GM21390 (cell line): ENCODE measurements around the gene MUC5B.

ENCODE experiments used
- ATAC-seq: cut with Tn5 transposase; IDR thresholded peaks from one replicate; pipeline ENCODE4 v1.9.1; 2021; ENCODE audit not compliant: unreplicated experiment

MUC5B gene

DNA sequence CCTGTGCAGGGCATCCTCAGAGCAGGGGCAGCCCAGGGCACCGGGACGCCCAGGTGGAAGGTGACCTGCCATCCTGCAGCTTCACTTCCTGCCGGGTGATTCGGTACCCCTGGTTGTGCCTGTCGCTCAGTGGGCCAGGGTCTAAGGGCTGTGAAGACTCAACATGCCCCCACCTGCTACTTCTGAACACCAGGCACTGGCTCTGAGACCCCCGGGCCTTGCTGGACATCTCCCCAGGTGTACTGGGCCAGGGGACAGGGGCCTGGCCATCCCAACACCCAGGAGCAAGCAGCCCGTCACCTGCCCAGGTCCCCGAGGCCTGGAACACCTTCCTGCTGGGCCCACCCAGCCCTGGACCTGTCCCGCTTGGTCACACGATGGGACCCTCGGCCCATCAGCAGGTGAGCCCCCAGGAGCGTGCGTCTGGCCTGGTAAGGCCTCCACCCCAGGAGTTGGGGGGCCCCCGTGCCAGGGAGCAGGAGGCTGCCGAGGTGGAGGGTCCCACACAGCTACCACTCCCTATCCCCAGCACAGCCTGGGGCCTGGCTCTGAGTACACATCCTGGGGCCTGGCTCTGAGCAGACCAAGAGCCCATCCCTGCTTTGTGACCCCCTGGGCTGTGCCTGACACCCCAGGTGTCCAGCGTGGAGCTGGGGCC is 3.9 kb upstream of the MUC5B start:
- no peak for ATAC-seq

DNA sequence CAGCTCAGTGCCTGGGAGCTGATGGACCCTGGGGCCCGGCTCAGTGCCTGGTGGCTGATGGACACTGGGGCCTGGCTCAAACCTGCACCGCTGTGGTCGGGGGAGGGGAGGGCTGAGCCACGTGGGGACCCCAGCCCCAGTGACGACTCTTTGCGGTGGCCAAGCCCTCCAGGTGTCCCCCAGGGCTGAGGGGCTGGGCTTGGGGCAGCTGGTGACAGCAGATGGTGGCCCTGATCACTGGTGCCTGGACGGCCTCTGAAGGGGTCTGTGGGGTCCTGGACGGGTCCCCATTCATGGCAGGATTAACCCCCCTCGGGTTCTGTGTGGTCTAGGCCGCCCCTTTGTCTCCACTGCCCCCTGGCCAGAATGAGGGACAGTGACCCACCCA is 3.4 kb upstream of the MUC5B start:
- ATAC-seq, result no peak

DNA sequence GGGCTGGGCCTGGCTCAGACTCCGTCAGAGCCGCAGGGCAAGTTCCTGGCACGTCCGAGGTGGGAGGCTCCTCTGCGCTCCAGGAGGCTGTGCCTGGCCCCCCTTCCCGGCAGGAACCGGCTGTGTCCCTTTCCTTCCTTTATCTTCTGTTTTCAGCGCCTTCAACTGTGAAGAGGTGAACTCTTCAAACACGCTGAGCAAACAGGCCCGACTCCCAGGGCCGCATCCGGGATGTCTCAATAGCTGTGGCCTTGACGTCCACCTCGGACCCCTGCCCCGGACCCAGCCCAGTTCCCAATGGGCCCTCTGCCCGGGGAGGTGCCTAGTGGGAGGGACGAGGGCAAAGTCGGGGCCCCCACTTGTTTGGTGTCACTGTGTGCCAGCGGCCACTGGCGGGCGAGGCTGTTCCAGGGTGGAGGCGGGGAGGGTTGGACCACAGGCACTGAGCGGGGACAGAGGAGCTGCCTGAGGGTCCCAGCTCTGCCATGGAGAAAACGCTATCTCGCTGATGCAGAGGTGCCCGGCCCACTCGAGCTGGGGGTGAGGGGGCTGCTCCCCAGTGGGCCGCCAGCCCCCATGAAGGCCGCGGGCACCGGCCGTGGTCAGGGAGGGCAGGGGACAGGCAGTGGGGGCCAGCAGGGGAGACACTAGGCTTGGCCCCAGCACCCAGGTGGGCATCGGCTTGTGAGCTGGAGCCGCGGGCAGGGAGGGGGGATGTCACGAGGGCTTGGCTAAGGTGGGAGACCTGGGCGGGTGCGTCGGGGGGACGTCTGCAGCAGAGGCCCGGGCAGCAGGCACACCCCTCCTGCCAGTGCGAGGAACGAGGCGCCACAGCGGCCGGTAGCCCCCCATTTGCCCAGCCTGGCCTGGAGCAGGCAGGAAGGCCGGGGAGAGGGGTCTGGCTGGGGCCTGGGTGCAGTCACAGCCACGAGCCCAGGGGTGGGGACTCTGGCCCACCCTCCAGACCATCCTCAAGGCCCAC is 2.7 kb upstream of the MUC5B start:
- no peak for ATAC-seq

DNA sequence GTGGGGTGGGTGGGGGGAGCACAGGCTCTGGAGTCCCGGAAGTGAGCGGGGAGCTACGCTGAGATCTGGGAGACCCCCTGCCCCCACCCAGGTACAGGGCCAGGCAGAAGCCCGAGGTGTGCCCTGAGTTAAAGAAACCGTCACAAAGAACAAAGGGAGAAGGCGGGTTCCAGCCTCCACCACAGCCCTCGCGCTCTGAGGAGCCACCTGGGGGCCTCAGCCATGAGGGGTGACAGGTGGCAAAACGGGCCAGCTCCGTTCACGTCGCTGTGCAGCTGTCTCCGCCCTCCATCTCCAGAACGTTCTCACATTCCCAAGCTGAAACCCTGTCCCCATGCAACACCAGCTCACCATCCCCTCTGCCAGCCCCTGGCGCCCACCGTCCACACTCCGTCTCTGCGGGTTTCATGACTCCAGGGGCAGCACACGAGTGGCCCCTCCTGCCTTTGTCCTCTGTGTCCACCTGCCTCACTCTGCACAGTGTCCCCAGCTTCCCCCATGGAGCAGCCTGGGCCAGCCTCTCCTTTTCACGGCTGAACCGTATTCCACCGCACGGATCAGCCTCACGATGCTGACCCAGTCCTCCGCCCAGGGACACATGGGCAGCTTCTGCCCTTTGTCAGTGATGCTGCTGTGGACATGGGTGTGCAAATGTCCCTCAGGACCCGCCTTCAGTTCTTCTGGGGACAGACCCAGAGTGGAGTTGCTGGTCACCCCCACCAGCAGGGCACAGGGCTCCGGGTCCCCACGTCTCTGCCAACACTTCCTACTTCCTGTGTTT is 1.7 kb upstream of the MUC5B start:
- no peak for ATAC-seq

DNA sequence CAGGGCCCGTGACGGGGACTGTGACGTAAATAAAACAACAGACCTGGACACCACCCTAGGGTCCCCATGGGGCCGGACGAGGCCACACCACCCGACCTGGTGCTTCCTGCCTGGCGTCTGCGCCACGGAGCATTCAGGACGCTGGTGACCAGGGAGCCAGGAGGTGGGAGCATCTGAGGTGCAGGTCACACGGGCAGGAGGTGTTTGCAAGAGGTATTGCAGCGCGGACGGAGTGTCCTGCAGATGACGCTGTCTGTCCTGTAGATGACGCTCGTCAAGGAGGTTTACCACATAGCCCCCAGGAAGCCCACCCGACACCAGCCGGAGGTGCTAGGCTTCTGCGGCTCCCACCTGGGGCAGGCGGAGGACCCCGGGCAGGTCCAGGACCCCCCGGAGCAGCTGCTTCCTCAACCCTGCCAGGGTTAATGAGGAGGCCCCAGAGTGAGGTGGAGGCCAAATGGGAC is 986 bp upstream of the MUC5B start:
- no peak for ATAC-seq

DNA sequence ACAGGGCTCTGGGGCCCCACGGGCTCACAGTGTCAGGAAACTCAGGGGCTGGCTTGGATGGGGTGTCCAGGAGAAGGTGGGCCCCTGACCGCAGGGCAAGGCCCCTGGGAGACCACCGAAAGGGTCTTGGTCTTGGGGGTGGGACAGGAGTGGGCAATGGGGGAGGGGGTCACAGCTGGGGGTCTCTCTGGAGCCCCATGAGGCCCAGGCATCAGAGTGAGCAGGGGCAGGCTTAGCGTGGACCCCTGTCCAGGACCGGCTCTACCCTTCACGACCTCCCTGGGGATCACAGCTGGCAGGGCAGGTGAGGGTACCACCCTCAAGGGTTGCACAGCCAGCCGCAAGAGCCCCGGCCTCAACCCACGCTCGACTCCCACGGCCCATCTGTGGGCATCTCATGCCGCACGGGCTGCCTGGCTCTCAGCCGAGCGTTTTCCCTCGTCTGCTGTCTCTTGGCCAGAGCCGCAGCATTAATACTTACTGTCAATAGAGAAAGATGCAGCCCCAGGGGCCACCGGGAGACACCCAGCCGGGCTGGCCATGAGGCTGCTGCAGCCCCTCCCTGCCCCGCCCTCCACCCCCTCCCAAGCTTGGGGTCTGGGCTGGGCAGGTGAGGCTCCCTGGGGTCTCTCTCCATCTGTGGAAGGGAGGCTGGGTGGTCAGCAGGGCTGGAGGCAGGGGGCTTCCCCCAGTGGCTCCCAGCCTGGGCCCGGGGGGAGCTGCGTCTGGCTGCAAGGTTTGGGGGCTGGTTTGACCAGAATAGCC is 662 bp downstream of the MUC5B start:
- no peak for ATAC-seq

GRCh38 chr11:1224111-1224490 is 1.2 kb downstream of the MUC5B start:
- ATAC-seq, result no peak

DNA sequence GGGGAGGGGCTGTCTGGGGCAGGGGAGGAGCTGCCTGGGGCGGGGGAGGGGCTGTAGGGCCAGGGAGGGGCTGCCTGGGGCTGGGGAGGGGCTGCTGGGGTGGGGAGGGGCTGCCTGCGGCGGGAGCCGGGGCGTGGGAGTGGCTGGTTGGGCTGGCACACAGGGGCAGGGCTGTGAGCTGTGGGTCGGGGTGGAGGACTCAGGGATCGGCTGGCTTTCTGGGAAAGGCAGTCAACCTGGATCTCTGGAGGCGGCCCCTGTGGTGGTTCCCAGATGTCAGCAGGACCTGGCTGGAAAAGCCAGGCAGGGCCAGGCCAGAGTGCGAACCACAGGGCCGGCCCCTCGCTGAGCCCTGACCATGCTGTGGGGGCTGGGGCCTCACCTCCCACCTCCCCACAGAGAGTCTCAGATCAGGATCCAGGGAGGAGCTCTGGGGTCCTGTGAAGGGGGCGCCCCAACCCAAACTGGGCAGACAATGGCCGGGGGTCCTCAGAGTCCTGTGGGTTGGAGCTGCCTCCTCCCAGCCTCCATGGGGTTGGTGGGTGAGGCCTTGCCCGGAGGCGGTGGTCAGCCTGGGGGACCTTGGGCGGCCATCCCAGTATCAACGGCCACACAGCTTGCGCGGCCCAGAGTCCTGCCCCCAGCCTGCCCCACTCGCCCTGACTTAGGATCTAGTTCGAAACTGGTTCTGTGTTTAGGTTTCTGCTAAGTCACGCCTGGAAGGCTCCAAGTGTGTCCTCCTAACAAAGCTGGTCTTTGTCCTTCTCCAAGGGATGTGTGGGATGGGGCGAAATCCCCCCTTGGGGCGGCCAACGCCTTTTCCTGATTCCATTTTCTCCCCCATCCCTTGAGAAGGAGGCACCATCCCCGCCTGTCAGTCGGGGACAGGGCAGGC is 1.9 kb downstream of the MUC5B start:
- no peak for ATAC-seq

DNA sequence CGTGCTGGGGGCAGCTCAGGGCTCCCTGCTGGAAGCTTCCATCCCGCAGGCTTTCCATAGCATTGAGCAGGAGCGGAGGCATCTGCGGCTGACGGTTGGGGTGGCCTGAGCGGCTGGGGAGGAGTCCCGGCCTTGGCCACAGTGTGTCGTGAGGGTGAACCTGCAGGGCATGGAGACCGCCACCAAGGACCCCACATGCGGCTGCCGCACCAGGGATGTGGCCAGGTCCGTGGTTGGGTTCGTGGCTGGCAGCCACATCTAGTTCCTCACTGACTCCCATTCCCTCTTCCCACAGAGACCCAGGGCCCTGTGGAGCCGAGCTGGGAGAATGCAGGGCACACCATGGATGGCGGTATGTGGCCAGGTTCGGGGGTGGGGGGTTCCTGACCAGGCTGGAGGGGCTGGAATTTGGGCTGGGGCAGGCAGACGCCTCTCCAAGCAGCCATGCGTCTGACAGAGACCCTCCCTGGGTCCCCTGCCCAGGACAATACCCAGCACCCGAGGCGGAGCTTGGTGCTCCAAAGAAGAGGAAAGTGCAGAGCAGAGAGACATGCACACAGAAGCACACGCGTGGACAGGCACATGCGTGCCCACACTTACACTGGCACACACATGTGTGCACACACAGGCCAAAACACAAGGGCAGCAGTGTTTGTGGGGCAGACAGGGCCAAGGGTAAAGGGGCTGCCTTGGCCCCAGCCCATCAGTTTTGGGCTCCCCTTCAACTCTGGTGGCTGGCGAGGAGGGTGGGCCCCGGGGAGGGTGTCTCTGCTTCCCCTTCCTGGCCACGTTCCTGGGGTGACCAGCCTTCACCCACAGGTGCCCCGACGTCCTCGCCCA is 2.7 kb downstream of the MUC5B start:
- no peak for ATAC-seq

GRCh38 chr11:1226226-1226985 is 3.5 kb downstream of the MUC5B start:
- ATAC-seq, result no peak

- no peak for ATAC-seq
Observed at GRCh38 chr11:1226986-1227550, 4.2 kb downstream of the MUC5B start.

DNA sequence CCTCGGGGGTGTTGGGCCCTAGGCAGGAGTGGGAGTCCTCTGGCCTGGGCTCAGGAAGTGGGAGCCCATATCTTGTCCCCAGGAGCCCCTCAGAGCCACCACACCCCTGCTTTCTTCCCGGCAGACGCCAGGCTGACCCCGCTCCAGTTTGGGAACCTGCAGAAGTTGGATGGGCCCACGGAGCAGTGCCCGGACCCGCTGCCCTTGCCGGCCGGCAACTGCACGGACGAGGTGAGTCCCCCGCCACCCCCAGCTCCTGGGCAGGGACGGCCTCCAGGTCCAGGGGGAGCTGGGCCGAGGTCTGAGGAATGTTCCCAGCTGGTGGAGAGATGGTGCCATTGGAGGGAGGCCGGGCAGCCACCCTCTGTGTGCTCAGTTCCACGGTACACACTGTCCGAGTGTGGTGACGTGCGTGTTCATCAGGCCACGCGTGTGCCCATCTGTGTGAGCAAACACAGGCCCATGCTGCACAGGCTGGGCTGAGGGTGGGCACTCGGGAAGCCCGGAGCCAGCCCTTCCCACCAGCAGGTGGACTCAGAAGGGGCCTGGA is 4.8 kb downstream of the MUC5B start:
- ATAC-seq, result no peak

GRCh38 chr11:1228101-1228821 is 5.4 kb downstream of the MUC5B start:
- no peak for ATAC-seq

- no peak for ATAC-seq
Observed at GRCh38 chr11:1228921-1229451, 6.1 kb downstream of the MUC5B start.

- ATAC-seq, result no peak
Observed at GRCh38 chr11:1229471-1230120, 6.7 kb downstream of the MUC5B start.

DNA sequence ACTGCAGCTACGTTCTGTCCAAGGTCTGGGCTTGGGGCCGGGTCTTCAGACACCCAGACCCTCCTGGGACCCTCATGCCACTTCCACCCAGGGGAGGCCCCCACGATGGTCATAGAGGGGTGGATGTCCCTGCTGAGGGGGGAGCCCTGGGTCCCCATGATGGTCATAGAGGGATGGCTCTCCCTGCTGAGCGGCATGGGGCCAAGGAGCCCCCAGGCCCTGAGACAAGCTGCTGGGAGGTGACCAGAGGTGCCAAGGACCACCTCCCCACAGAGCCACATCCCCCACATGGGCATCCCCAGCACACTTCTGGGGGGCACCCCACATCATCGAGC is 7.2 kb downstream of the MUC5B start:
- ATAC-seq, result no peak
